Measurements from ENCODE around the gene DHRS9. TPM values are rescaled to one million over a fixed set of nuclear protein-coding genes. Genes with fewer than 3 reads are reported as not detected.

Gene DHRS9
- total RNA-seq, 1 donor from 2014 or later, result not detected

GRCh38 chr2:169031202-169031601 lies 38.2 kb upstream of the DHRS9 start, which contains the start of gene ABCB11:
Gene ABCB11 (minus strand): TSS chr2:169031324. CDS start chr2:169018125, 13,199 bp downstream.
- Histone ChIP-seq H3K4me1 (no peaks in the 10 kb centered on the region), H3K36me3 (no peaks in the 10 kb centered on the region), H3K27ac (no peak within 1 kb of the TSS), H3K27me3 (no peaks in the 10 kb centered on the region), H3K9me3 (no peaks in the 10 kb centered on the region), H3K4me3 (no peak within 1 kb of the TSS)
- DNase-seq (ENCODE audit: extremely low spot score in 2 of 2), result no peak
- TF ChIP-seq CTCF (IDR thresholded peaks at IDR 0.05), result no peak
- TF ChIP-seq POLR2A (IDR thresholded peaks at IDR 0.05), result no peak
- no peak for TF ChIP-seq POLR2AphosphoS5 (IDR thresholded peaks at IDR 0.05; ENCODE audit: insufficient read depth in 1 of 2, low read depth in 1 of 2)
- intact Hi-C loops (cut with DNase I), result no loop called here

- no peak overlapping the region for H3K27ac ChIP-seq
- H3K9me3 ChIP-seq, result no peaks in the 10 kb centered on the region
- H3K36me3 ChIP-seq, result no peaks in the 10 kb centered on the region
- TF ChIP-seq CTCF (IDR thresholded peaks at IDR 0.05), result no peak
- TF ChIP-seq POLR2A (IDR thresholded peaks at IDR 0.05), result no peak
- no peak for TF ChIP-seq POLR2AphosphoS5 (IDR thresholded peaks at IDR 0.05; ENCODE audit: insufficient read depth in 1 of 2, low read depth in 1 of 2)
- intact Hi-C loops (cut with DNase I), result no loop called here
- H3K27me3 ChIP-seq, result no peaks in the 10 kb centered on the region
- H3K4me1 ChIP-seq, result no peaks in the 10 kb centered on the region
- no peak overlapping the region for H3K4me3 ChIP-seq
- no peak for DNase-seq (ENCODE audit: extremely low spot score in 2 of 2)
These were observed 35.1 kb upstream of the DHRS9 start for GRCh38 chr2:169034256-169034655.

- no peaks in the 10 kb centered on the region for H3K27me3 ChIP-seq
- no peak for TF ChIP-seq CTCF (IDR thresholded peaks at IDR 0.05)
- no peaks in the 10 kb centered on the region for H3K36me3 ChIP-seq
- H3K27ac ChIP-seq, result no peak overlapping the region
- intact Hi-C loops (cut with DNase I), result no loop called here
- H3K9me3 ChIP-seq, result no peaks in the 10 kb centered on the region
- no peaks in the 10 kb centered on the region for H3K4me1 ChIP-seq
- DNase-seq (ENCODE audit: extremely low spot score in 2 of 2), result no peak
- H3K4me3 ChIP-seq, result no peak overlapping the region
These were observed 34.3 kb upstream of the DHRS9 start for GRCh38 chr2:169034984-169035544.

GRCh38 chr2:169035887-169036286 lies 33.5 kb upstream of the DHRS9 start:
- no peaks in the 10 kb centered on the region for H3K36me3 ChIP-seq
- H3K4me1 ChIP-seq, result no peaks in the 10 kb centered on the region
- TF ChIP-seq POLR2A (IDR thresholded peaks at IDR 0.05), result no peak
- TF ChIP-seq CTCF (IDR thresholded peaks at IDR 0.05), result no peak
- no peak for TF ChIP-seq POLR2AphosphoS5 (IDR thresholded peaks at IDR 0.05; ENCODE audit: insufficient read depth in 1 of 2, low read depth in 1 of 2)
- no peak overlapping the region for H3K27ac ChIP-seq
- intact Hi-C loops (cut with DNase I), result no loop called here
- no peak overlapping the region for H3K4me3 ChIP-seq
- no peaks in the 10 kb centered on the region for H3K9me3 ChIP-seq
- no peak for DNase-seq (ENCODE audit: extremely low spot score in 2 of 2)
- no peaks in the 10 kb centered on the region for H3K27me3 ChIP-seq

- no peak overlapping the region for H3K27ac ChIP-seq
- H3K27me3 ChIP-seq, result no peaks in the 10 kb centered on the region
- H3K9me3 ChIP-seq, result no peaks in the 10 kb centered on the region
- no peaks in the 10 kb centered on the region for H3K36me3 ChIP-seq
- TF ChIP-seq CTCF (IDR thresholded peaks at IDR 0.05) (no peak), POLR2AphosphoS5 (IDR thresholded peaks at IDR 0.05; ENCODE audit: insufficient read depth in 1 of 2, low read depth in 1 of 2) (no peak), POLR2A (IDR thresholded peaks at IDR 0.05) (no peak)
- no peak overlapping the region for H3K4me3 ChIP-seq
- DNase-seq (ENCODE audit: extremely low spot score in 2 of 2), result no peak
- intact Hi-C loops (cut with DNase I), result no loop called here
- H3K4me1 ChIP-seq, result no peaks in the 10 kb centered on the region
These were observed 32.5 kb upstream of the DHRS9 start for GRCh38 chr2:169036736-169037440.
